HEK293 (cell line): ENCODE data around the gene KDM4B.

Experiments
- CTCF ChIA-PET: fragments of 350-600 bp; formaldehyde crosslinking; extraction: SDS; loops from one replicate; lab custom pipeline; 2021; ENCODE audit warnings: antibody characterized with exemption; lab: Yijun Ruan, JAX
- POLR2A ChIA-PET: fragments of 300-600 bp; formaldehyde crosslinking; extraction: SDS; loops from one replicate; lab custom pipeline; 2020; ENCODE audit warnings: antibody characterized with exemption, inconsistent platforms; lab: Yijun Ruan, JAX
- H3K27ac ChIP-seq: fragments of 200-500 bp; sonication (Bioruptor generic); 2 replicates; pipeline ENCODE4 v1.5.1; 2014; ENCODE audit warnings: low read depth, low read length, control low read depth, inconsistent platforms; ENCODE audit errors: extremely low read depth
- H3K36me3 ChIP-seq, 2 experiments: fragments of 200-500 bp in 1 of 2; sonication (Bioruptor generic) in 1 of 2; 1 replicate in 1 of 2; 2 replicates in 1 of 2; pipeline ENCODE4 v1.5.1; 2014 to 2017; ENCODE audit warnings: inconsistent platforms in 2 of 2, low read length in 2 of 2; ENCODE audit not compliant: control insufficient read depth in 2 of 2, insufficient read depth in 1 of 2
- H3K4me1 ChIP-seq: fragments of 200-500 bp; sonication (Bioruptor generic); 2 replicates; pipeline ENCODE4 v1.5.1; 2014; ENCODE audit warnings: mild to moderate bottlenecking, low read length, inconsistent platforms; ENCODE audit not compliant: control insufficient read depth, insufficient read depth
- H3K4me3 ChIP-seq: 2 replicates; pipeline ENCODE4 v1.5.1; 2011; ENCODE audit warnings: low read depth, mild to moderate bottlenecking, control low read depth, low read length, moderate library complexity
- H3K9me3 ChIP-seq: fragments of 200-500 bp; sonication (Bioruptor generic); 2 replicates; pipeline ENCODE4 v1.5.1; 2014; ENCODE audit warnings: low read depth, low read length, inconsistent platforms; ENCODE audit not compliant: control insufficient read depth, insufficient read depth
- BCL11A ChIP-seq: fragments of 450-650 bp; formaldehyde crosslinking; IDR thresholded peaks from 2 replicates; pipeline ENCODE4 v1.5.1; 2016; ENCODE audit warnings: low read depth, missing biosample characterization, missing genetic modification characterization
- GLIS1 ChIP-seq: fragments of 450-650 bp; formaldehyde crosslinking; IDR thresholded peaks from 2 replicates; pipeline ENCODE4 v1.5.1; 2016; ENCODE audit warnings: missing biosample characterization, missing genetic modification characterization
- PRDM1 ChIP-seq: fragments of 450-650 bp; formaldehyde crosslinking; IDR thresholded peaks from 2 replicates; pipeline ENCODE4; 2016; ENCODE audit warnings: missing biosample characterization, missing genetic modification characterization
- ZNF133 ChIP-seq: fragments of 450-650 bp; formaldehyde crosslinking; IDR thresholded peaks from 2 replicates; pipeline ENCODE4 v1.5.1; 2016; ENCODE audit warnings: missing biosample characterization, missing genetic modification characterization
- ZNF549 ChIP-seq: fragments of 450-650 bp; IDR thresholded peaks from 2 replicates; pipeline ENCODE4 v1.5.1; 2018; ENCODE audit warnings: missing biosample characterization, missing genetic modification characterization, mild to moderate bottlenecking, inconsistent platforms, moderate library complexity
- ZNF596 ChIP-seq: fragments of 450-650 bp; IDR thresholded peaks from 2 replicates; pipeline ENCODE4 v1.5.0; 2018; ENCODE audit warnings: missing biosample characterization, mild to moderate bottlenecking, missing genetic modification characterization, moderate library complexity
- ZNF654 ChIP-seq: fragments of 450-650 bp; formaldehyde crosslinking; IDR thresholded peaks from 2 replicates; pipeline ENCODE4 v1.5.1; 2016; ENCODE audit warnings: low read depth, missing biosample characterization, missing genetic modification characterization
- ZNF791 ChIP-seq: fragments of 450-650 bp; formaldehyde crosslinking; IDR thresholded peaks from 2 replicates; pipeline ENCODE4 v1.5.1; 2016; ENCODE audit warnings: missing biosample characterization, missing genetic modification characterization
- TF ChIP-seq, protein P1 (sequence below): fragments of 450-650 bp; formaldehyde crosslinking; optimal IDR thresholded peaks from 2 replicates; pipeline ENCODE3; 2016; ENCODE audit warnings: missing biosample characterization, mild to moderate bottlenecking, missing genetic modification characterization
- TF ChIP-seq, protein P2 (sequence below): fragments of 450-650 bp; formaldehyde crosslinking; IDR thresholded peaks from 2 replicates; pipeline ENCODE4; 2016; ENCODE audit warnings: missing biosample characterization, missing genetic modification characterization
- TF ChIP-seq, protein P3 (sequence below): fragments of 450-650 bp; formaldehyde crosslinking; IDR thresholded peaks from 2 replicates; pipeline ENCODE4 v1.5.1; 2016; ENCODE audit warnings: missing biosample characterization, missing genetic modification characterization, borderline replicate concordance
- TF ChIP-seq, protein P4 (sequence below): fragments of 450-650 bp; formaldehyde crosslinking; IDR thresholded peaks from 2 replicates; pipeline ENCODE4 v1.5.1; 2016; ENCODE audit warnings: missing biosample characterization, missing genetic modification characterization
- TF ChIP-seq, protein P5 (sequence below): fragments of 450-650 bp; formaldehyde crosslinking; IDR thresholded peaks from 2 replicates; pipeline ENCODE4 v1.5.0; 2017; ENCODE audit warnings: missing biosample characterization, missing genetic modification characterization, borderline replicate concordance

Gene KDM4B

DNA sequence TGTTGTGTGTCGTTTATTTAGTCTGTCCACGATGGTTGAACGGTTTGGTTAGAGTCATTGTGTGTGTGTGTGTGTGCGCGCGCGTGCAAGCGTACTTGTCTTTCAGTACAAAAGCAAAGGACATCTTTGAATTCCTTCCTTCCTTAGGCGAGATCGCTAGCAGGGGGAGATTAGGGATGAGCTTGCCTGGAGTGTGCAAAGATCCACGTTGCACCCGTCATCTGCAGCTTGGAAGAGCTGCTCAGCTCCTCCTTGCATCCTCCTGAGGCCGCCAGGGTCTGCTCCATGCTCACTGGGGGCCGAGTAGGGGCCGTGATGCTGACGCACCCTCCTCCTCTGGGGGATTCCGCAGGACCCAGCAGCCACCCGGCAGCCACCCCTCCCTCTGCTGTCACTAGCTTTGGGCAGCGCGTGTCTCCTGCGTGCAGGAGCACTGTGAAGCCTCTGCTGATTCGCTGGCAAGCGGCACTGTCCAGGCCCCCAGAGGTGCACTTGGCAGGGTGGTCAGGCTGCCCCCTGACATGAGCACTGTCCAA, 137.3 kb downstream of the KDM4B start:
- ChIA-PET POLR2A (interaction anchor here (0.6 to 1.3 kb wide), 2 partner anchors 10 to 46 kb away, joined by 3 to 4 read pairs; no protein-coding TSS in a partner anchor), CTCF (no interaction called here)
- H3K36me3 ChIP-seq, result peaks cover 0 to 12% of the 10 kb centered on the region in 2 experiments; a peak in 2 of 3 replicates
- H3K9me3 ChIP-seq, result no peaks in the 10 kb centered on the region
- TF ChIP-seq, protein P1, sequence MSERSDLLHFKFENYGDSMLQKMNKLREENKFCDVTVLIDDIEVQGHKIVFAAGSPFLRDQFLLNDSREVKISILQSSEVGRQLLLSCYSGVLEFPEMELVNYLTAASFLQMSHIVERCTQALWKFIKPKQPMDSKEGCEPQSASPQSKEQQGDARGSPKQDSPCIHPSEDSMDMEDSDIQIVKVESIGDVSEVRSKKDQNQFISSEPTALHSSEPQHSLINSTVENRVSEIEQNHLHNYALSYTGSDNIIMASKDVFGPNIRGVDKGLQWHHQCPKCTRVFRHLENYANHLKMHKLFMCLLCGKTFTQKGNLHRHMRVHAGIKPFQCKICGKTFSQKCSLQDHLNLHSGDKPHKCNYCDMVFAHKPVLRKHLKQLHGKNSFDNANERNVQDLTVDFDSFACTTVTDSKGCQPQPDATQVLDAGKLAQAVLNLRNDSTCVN (tag by site-specific recombination), result no peak
- no peak for TF ChIP-seq PRDM1
- no peak for TF ChIP-seq ZNF133
- TF ChIP-seq, protein P2, sequence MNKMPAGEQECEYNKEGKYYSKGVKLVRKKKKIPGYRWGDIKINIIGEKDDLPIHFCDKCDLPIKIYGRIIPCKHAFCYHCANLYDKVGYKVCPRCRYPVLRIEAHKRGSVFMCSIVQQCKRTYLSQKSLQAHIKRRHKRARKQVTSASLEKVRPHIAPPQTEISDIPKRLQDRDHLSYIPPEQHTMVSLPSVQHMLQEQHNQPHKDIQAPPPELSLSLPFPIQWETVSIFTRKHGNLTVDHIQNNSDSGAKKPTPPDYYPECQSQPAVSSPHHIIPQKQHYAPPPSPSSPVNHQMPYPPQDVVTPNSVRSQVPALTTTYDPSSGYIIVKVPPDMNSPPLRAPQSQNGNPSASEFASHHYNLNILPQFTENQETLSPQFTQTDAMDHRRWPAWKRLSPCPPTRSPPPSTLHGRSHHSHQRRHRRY (tag by site-specific recombination), result no peak
- no peak for TF ChIP-seq GLIS1 (tag by site-specific recombination)
- no peak for TF ChIP-seq ZNF791
- TF ChIP-seq, protein P3, sequence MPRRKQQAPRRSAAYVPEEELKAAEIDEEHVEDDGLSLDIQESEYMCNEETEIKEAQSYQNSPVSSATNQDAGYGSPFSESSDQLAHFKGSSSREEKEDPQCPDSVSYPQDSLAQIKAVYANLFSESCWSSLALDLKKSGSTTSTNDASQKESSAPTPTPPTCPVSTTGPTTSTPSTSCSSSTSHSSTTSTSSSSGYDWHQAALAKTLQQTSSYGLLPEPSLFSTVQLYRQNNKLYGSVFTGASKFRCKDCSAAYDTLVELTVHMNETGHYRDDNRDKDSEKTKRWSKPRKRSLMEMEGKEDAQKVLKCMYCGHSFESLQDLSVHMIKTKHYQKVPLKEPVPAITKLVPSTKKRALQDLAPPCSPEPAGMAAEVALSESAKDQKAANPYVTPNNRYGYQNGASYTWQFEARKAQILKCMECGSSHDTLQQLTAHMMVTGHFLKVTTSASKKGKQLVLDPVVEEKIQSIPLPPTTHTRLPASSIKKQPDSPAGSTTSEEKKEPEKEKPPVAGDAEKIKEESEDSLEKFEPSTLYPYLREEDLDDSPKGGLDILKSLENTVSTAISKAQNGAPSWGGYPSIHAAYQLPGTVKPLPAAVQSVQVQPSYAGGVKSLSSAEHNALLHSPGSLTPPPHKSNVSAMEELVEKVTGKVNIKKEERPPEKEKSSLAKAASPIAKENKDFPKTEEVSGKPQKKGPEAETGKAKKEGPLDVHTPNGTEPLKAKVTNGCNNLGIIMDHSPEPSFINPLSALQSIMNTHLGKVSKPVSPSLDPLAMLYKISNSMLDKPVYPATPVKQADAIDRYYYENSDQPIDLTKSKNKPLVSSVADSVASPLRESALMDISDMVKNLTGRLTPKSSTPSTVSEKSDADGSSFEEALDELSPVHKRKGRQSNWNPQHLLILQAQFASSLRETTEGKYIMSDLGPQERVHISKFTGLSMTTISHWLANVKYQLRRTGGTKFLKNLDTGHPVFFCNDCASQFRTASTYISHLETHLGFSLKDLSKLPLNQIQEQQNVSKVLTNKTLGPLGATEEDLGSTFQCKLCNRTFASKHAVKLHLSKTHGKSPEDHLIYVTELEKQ (tag by site-specific recombination), result no peak
- TF ChIP-seq ZNF654, result no peak
- no peak overlapping the region for H3K4me3 ChIP-seq
- no peak overlapping the region for H3K27ac ChIP-seq
- H3K4me1 ChIP-seq, result no peaks in the 10 kb centered on the region

DNA sequence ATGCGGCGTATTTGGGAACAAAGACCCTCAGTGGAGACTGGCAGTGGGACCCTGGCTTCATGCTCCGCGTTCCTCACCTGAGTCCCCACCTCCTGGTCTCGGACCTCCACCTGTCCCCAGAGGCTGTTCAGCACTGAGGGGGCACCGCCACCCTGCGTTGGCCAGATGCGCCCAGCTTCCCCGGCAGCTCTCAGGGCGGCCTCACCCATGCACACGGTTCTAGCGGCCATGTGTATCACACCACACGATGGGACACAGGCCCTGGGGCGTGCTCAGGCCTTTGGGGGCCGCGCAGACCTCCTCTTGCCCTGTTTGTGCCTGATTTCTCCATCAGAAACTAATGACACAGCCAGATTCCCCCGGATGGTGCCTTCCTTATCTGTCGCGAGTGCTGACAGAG, 138.1 kb downstream of the KDM4B start:
- Histone ChIP-seq H3K27ac (no peak overlapping the region), H3K9me3 (no peaks in the 10 kb centered on the region), H3K36me3 (peaks cover 0 to 18% of the 10 kb centered on the region in 2 experiments; a peak in 2 of 3 replicates), H3K4me1 (no peaks in the 10 kb centered on the region), H3K4me3 (no peak overlapping the region)
- ChIA-PET CTCF (no interaction called here), POLR2A (interaction anchor here (1.3 kb wide), 1 partner anchor 9 kb away, joined by 3 read pairs; no protein-coding TSS in a partner anchor)
- no peak for TF ChIP-seq BCL11A
- TF ChIP-seq, protein P4, sequence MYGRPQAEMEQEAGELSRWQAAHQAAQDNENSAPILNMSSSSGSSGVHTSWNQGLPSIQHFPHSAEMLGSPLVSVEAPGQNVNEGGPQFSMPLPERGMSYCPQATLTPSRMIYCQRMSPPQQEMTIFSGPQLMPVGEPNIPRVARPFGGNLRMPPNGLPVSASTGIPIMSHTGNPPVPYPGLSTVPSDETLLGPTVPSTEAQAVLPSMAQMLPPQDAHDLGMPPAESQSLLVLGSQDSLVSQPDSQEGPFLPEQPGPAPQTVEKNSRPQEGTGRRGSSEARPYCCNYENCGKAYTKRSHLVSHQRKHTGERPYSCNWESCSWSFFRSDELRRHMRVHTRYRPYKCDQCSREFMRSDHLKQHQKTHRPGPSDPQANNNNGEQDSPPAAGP (tag by site-specific recombination), result no peak
- no peak for TF ChIP-seq ZNF549 (tag by site-specific recombination)
- TF ChIP-seq, protein P5, sequence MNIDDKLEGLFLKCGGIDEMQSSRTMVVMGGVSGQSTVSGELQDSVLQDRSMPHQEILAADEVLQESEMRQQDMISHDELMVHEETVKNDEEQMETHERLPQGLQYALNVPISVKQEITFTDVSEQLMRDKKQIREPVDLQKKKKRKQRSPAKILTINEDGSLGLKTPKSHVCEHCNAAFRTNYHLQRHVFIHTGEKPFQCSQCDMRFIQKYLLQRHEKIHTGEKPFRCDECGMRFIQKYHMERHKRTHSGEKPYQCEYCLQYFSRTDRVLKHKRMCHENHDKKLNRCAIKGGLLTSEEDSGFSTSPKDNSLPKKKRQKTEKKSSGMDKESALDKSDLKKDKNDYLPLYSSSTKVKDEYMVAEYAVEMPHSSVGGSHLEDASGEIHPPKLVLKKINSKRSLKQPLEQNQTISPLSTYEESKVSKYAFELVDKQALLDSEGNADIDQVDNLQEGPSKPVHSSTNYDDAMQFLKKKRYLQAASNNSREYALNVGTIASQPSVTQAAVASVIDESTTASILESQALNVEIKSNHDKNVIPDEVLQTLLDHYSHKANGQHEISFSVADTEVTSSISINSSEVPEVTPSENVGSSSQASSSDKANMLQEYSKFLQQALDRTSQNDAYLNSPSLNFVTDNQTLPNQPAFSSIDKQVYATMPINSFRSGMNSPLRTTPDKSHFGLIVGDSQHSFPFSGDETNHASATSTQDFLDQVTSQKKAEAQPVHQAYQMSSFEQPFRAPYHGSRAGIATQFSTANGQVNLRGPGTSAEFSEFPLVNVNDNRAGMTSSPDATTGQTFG (tag by site-specific recombination), result no peak
- no peak for TF ChIP-seq ZNF596 (tag by site-specific recombination)
